Thyroid gland (tissue), 4 donors: Measurements from ENCODE around the gene GIT2. TPM values are rescaled to one million over a fixed set of nuclear protein-coding genes. Genes with fewer than 3 reads are reported as not detected.
"Not testable (repeated sequence)": the region's sequence is repeated elsewhere in the genome, so short reads cannot be mapped to it uniquely, and the experiment has no call there.

Source experiments
- DNase-seq, 2 donors: peaks; one replicate each; pipeline ENCODE4 v3.0.0-alpha.2; 2019
- H3K27ac ChIP-seq, 3 donors: fragments of 200-600 bp; sonication (generic); 1 replicate in 2 of 3; 2 replicates in 1 of 3; pipeline ENCODE4 v1.5.1; 2016 to 2019; ENCODE audit warnings: mild to moderate bottlenecking in 1 of 3, moderate library complexity in 1 of 3
- H3K27me3 ChIP-seq: fragments of 200-600 bp; sonication (generic); one replicate; pipeline ENCODE4 v1.5.1; 2019
- H3K36me3 ChIP-seq, 2 donors: fragments of 200-600 bp; sonication (generic); one replicate each; pipeline ENCODE4 v1.5.1; 2016 to 2019
- H3K4me1 ChIP-seq, 2 donors: fragments of 200-600 bp; sonication (generic); one replicate each; pipeline ENCODE4 v1.5.1; 2017 to 2019
- H3K4me3 ChIP-seq, 3 donors: fragments of 200-600 bp; sonication (generic); replicated peaks in 1 of 3; 1 replicate in 2 of 3; 2 replicates in 1 of 3; pipeline ENCODE4 v1.5.1; 2016; ENCODE audit warnings: mild to moderate bottlenecking in 1 of 3
- H3K9me3 ChIP-seq: fragments of 200-600 bp; sonication (generic); one replicate; pipeline ENCODE4 v1.5.1; 2017
- CTCF ChIP-seq, 6 experiments: fragments of 200-600 bp in 3 of 6; fragments of 450-650 bp in 3 of 6; sonication (generic) in 3 of 6; IDR thresholded peaks; one replicate each; pipeline ENCODE4 v1.5.1; 2016 to 2019; ENCODE audit warnings: antibody characterized with exemption in 6 of 6, mild to moderate bottlenecking in 2 of 6, inconsistent platforms in 1 of 6, moderate library complexity in 1 of 6
- POLR2A ChIP-seq, 2 donors: fragments of 450-650 bp; IDR thresholded peaks; one replicate each; pipeline ENCODE4 v1.6.1; 2017; ENCODE audit warnings: antibody characterized with exemption in 2 of 2, mild to moderate bottlenecking in 2 of 2, moderate library complexity in 1 of 2
- WGBS, 2 donors: methylation state at CpG; one replicate each; pipeline ENCODE4 v1.1.5; 2017; 5-methylcytosine and 5-hydroxymethylcytosine counted together
- intact Hi-C: fragments of 100-400 bp; cut with DNase I; formaldehyde crosslinking; loops from one replicate; pipeline ENCODE4 v1.15.1; 2023
- total RNA-seq, 4 donors: library from RNA; depleted of rRNA; stranded (reverse); fragments of >200 nt; gene quantifications; one replicate each; pipeline ENCODE4 v1.2.3, GENCODE V29; 2016

Gene GIT2
- total RNA-seq, 4 donors from 2014 or later = 54.4 to 69.4 (median 60.1) TPM

DNA sequence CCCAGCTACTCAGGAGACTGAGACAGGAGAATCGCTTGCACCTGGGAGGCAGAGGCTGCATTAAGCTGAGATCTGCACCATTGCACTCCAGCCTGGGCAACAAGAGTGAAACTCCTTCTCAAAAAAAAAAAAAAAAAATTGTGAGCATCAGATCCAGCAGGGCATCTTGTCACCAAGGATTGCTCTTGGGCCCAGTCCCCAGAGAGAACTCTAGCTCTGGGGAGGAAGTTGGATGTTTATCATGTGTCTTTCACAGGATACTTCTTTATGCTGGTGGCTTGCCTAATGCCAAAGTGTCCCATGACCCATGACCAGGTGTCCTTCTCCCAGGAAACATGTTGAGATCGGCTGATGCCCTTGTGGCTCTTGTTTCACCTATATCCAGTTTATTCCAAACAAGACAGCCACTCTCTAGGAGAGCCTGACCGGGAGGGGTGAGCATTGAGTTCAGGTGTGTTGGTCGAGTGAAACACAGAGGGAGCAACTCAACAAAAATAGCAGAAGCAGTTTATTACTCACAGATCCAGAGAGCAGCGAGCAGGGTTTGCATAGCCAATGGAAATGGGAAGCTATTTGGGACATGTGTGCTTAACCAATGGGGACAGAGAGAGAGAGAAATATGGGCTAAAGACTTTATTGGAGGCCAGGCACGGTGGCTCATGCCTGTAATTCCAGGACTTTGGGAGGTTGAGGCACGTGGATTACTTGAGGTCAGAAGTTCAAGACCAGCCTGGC, 102.7 kb downstream of the GIT2 start:
- intact Hi-C loops = no loop called here
- no peak overlapping the region for H3K4me3 ChIP-seq
- no peaks in the 10 kb centered on the region for H3K9me3 ChIP-seq
- no peaks in the 10 kb centered on the region for H3K4me1 ChIP-seq
- no peaks in the 10 kb centered on the region for H3K36me3 ChIP-seq
- no peak for DNase-seq
- TF ChIP-seq POLR2A (IDR thresholded peaks at IDR 0.05) (no peak), CTCF (IDR thresholded peaks at IDR 0.05) (no peak)
- no peaks in the 10 kb centered on the region for H3K27me3 ChIP-seq
- WGBS, 2 donors = 83 to 88% methylated on average over 7 of the region's 7 CpGs
- H3K27ac ChIP-seq = no peak overlapping the region

DNA sequence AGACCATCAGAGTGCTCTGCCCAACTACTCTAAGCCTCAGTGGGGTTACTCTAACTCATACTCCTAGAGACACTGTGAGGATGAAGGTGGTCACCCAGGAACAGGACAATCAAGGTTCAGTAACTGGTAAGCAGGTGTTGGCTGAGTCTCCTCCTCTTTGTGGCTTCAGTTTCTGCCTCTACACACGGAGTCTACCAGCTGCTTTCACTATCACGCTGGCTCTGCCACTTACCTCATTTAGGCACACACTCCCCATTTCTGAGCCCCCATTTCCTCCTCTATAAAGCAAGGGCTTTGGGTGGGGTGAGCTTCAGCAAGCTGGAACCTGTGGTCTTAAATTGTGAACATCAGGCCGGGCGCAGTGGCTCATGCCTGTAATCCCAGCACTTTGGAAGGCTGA, 103.4 kb downstream of the GIT2 start:
- TF ChIP-seq POLR2A (IDR thresholded peaks at IDR 0.05) (no peak), CTCF (IDR thresholded peaks at IDR 0.05) (no peak)
- WGBS, 2 donors = 81 to 82% methylated on average over 4 of the region's 4 CpGs
- Histone ChIP-seq H3K27me3 (no peaks in the 10 kb centered on the region), H3K27ac (no peak overlapping the region), H3K9me3 (no peaks in the 10 kb centered on the region), H3K4me1 (no peaks in the 10 kb centered on the region), H3K4me3 (no peak overlapping the region), H3K36me3 (no peaks in the 10 kb centered on the region)
- intact Hi-C loops = no loop called here
- DNase-seq = no peak

GRCh38 chr12:109892165-109892715, 103.9 kb downstream of the GIT2 start:
- no peaks in the 10 kb centered on the region for H3K27me3 ChIP-seq
- no peaks in the 10 kb centered on the region for H3K36me3 ChIP-seq
- no peak overlapping the region for H3K27ac ChIP-seq
- WGBS, 2 donors = 75 to 100% methylated on average over 1 of the region's 1 CpG
- no peaks in the 10 kb centered on the region for H3K4me1 ChIP-seq
- no peak overlapping the region for H3K4me3 ChIP-seq
- intact Hi-C loops = no loop called here
- TF ChIP-seq CTCF (IDR thresholded peaks at IDR 0.05) (no peak), POLR2A (IDR thresholded peaks at IDR 0.05) (no peak)
- H3K9me3 ChIP-seq = no peaks in the 10 kb centered on the region
- no peak for DNase-seq

DNA sequence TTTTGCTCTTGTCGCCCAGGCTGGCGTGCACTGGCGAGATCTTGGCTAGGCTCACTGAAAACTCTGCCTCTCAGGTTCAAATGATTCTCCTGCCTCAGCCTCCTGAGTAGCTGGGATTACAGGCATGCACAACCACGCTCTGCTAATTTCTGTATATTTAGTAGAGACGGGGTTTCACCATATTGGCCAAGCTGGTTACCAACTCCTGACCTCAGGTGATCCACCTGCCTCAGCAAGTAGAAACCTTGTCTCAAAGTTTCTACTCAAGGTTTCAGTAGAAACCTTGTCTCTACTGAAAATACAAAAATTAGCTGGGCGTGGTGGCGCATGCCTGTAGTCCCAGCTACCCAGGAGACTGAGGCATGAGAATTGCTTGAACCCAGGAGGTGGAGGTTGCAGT, 104.4 kb downstream of the GIT2 start:
- H3K4me3 ChIP-seq, DNase-seq, intact Hi-C loops, H3K4me1 ChIP-seq, H3K27ac ChIP-seq, H3K27me3 ChIP-seq, H3K36me3 ChIP-seq, H3K9me3 ChIP-seq: not testable (repeated sequence)
- 75 to 79% methylated on average over 7 of the region's 7 CpGs for WGBS, 2 donors

GRCh38 chr12:109890620-109891170, 105.5 kb downstream of the GIT2 start:
- no peak for DNase-seq

More at GRCh38 chr12:109890620-109891170, 105.5 kb downstream of the GIT2 start:
- intact Hi-C loops = no loop called here
- no peaks in the 10 kb centered on the region for H3K36me3 ChIP-seq
- H3K27ac ChIP-seq = no peak overlapping the region
- H3K27me3 ChIP-seq = no peaks in the 10 kb centered on the region
- no peaks in the 10 kb centered on the region for H3K4me1 ChIP-seq
- H3K4me3 ChIP-seq = no peak overlapping the region
- H3K9me3 ChIP-seq = no peaks in the 10 kb centered on the region
- WGBS, 2 donors = 73 to 78% methylated on average over 13 of the region's 13 CpGs
- TF ChIP-seq POLR2A (IDR thresholded peaks at IDR 0.05) (no peak), CTCF (IDR thresholded peaks at IDR 0.05) (no peak)
